Measurements from ENCODE around the gene VANGL2.
A peak's percentile ranks its signal among the peaks of the same experiment; 100 is the strongest.

VANGL2 gene

GRCh38 chr1:160406131-160406968 lies 6.0 kb downstream of the VANGL2 start:
- DNase-seq (ENCODE audit: low spot score): no peak

GRCh38 chr1:160407839-160408801 lies 7.8 kb downstream of the VANGL2 start:
- DNase-seq (ENCODE audit: low spot score): no peak

- DNase-seq (ENCODE audit: low spot score): no peak
These were observed 8.5 kb downstream of the VANGL2 start for GRCh38 chr1:160408864-160409263.

- no peak for DNase-seq (ENCODE audit: low spot score)
These were observed 9.1 kb downstream of the VANGL2 start for GRCh38 chr1:160409486-160409885.

- DNase-seq (ENCODE audit: low spot score): no peak
These were observed 10.1 kb downstream of the VANGL2 start for GRCh38 chr1:160410406-160411005.

GRCh38 chr1:160411271-160412027 lies 11.1 kb downstream of the VANGL2 start:
- DNase-seq (ENCODE audit: low spot score): no peak

- no peak for DNase-seq (ENCODE audit: low spot score)
These were observed 11.6 kb downstream of the VANGL2 start for GRCh38 chr1:160412028-160412362.

GRCh38 chr1:160413716-160414115 lies 13.4 kb downstream of the VANGL2 start:
- no peak for DNase-seq (ENCODE audit: low spot score)

- DNase-seq (ENCODE audit: low spot score): no peak
These were observed 14.5 kb downstream of the VANGL2 start for GRCh38 chr1:160414881-160415280.

- no peak for DNase-seq (ENCODE audit: low spot score)
These were observed 15.4 kb downstream of the VANGL2 start for GRCh38 chr1:160415696-160416290.

- DNase-seq (ENCODE audit: low spot score): peak; percentile 59
These were observed 16.0 kb downstream of the VANGL2 start for GRCh38 chr1:160416369-160416768.

- DNase-seq (ENCODE audit: low spot score): no peak
These were observed 18.1 kb downstream of the VANGL2 start for GRCh38 chr1:160418483-160418882.

GRCh38 chr1:160419150-160419837 lies 18.9 kb downstream of the VANGL2 start:
- no peak for DNase-seq (ENCODE audit: low spot score)

GRCh38 chr1:160419838-160420169 lies 19.4 kb downstream of the VANGL2 start:
- no peak for DNase-seq (ENCODE audit: low spot score)

GRCh38 chr1:160420881-160421842 lies 20.8 kb downstream of the VANGL2 start:
- no peak for DNase-seq (ENCODE audit: low spot score)

- no peak for DNase-seq (ENCODE audit: low spot score)
These were observed 21.5 kb downstream of the VANGL2 start for GRCh38 chr1:160421881-160422280.

- DNase-seq (ENCODE audit: low spot score): no peak
These were observed 23.6 kb downstream of the VANGL2 start for GRCh38 chr1:160423966-160424365.

GRCh38 chr1:160425847-160426246 lies 25.5 kb downstream of the VANGL2 start:
- no peak for DNase-seq (ENCODE audit: low spot score)

- no peak for DNase-seq (ENCODE audit: low spot score)
These were observed 27.3 kb downstream of the VANGL2 start for GRCh38 chr1:160427625-160428024.

GRCh38 chr1:160428053-160428452 lies 27.7 kb downstream of the VANGL2 start:
- no peak for DNase-seq (ENCODE audit: low spot score)

Data from COLO829 (cell line).